ENCODE data around the gene NLGN1. TPM values are rescaled to one million over a fixed set of nuclear protein-coding genes. Genes with fewer than 3 reads are reported as not detected.

NLGN1 gene
- total RNA-seq, 1 experiment from 2014 or later: 5.2 TPM

- Histone ChIP-seq H3K27me3 (ENCODE audit: insufficient read depth, low read length) (no peaks in the 10 kb centered on the region), H3K27ac (ENCODE audit: insufficient read length, low read depth, low read length) (no peak overlapping the region), H2BK12ac (ENCODE audit: insufficient read length, low read depth, low read length) (no peak overlapping the region), H3K56ac (ENCODE audit: insufficient read length, low read depth, low read length) (no peak overlapping the region), H3T11ph (ENCODE audit: low read length) (no peak overlapping the region), H3K4me1 (ENCODE audit: insufficient read depth, low read length) (no peaks in the 10 kb centered on the region), H4K5ac (ENCODE audit: insufficient read length, low read depth, low read length) (no peak overlapping the region), H4K20me1 (ENCODE audit: control insufficient read depth, insufficient read depth, insufficient read length) (no peaks in the 10 kb centered on the region), H3K14ac (ENCODE audit: insufficient read depth, low read length) (no peak overlapping the region), H4K91ac (ENCODE audit: insufficient read length, low read depth, low read length) (no peak overlapping the region), H2AK5ac (ENCODE audit: insufficient read length, low read length) (no peak overlapping the region), H3K4ac (ENCODE audit: low read depth, low read length) (no peak overlapping the region), H2BK5ac (ENCODE audit: insufficient read length, low read length) (no peak overlapping the region), H3K9ac (ENCODE audit: extremely low read depth, insufficient read length, low read length) (no peak overlapping the region), H2BK120ac (ENCODE audit: low read depth, low read length, poor library complexity, severe bottlenecking) (no peak overlapping the region), H2AFZ (ENCODE audit: low read length) (no peak overlapping the region), H2BK20ac (ENCODE audit: low read depth, low read length, poor library complexity, severe bottlenecking) (no peak overlapping the region), H4K8ac (replicated peaks; ENCODE audit: insufficient read length, low read depth, low read length) (no peak overlapping the region), H2BK15ac (ENCODE audit: low read depth, low read length) (no peak overlapping the region), H3K79me2 (ENCODE audit: insufficient read depth, low read length) (no peaks in the 10 kb centered on the region), H3K23me2 (ENCODE audit: insufficient read length, low read depth, low read length, poor library complexity, severe bottlenecking) (no peaks in the 10 kb centered on the region), H3K18ac (ENCODE audit: insufficient read length, low read depth, low read length) (no peak overlapping the region), H3K9me3 (ENCODE audit: control insufficient read depth, low read depth, low read length) (no peaks in the 10 kb centered on the region), H3K79me1 (ENCODE audit: insufficient read depth, low read depth, low read length, poor library complexity, severe bottlenecking) (no peaks in the 10 kb centered on the region), H3K4me2 (ENCODE audit: insufficient read depth, insufficient read length, low read length) (no peak overlapping the region), H3K23ac (ENCODE audit: insufficient read length, low read depth, low read length) (no peak overlapping the region)
- no peak overlapping the region for H3K4me3 Mint-ChIP-seq
- no CpG with 5 or more reads among the region's 3 CpGs for WGBS (ENCODE audit: extremely low coverage, insufficient read length, low lambda C conversion rate)
- 0 out of 7 replicates have a peak overlapping the region, but pooled peaks of 1 of the 3 experiments have one; percentile 24 for H3K27ac Mint-ChIP-seq
- H3K27me3 Mint-ChIP-seq (ENCODE audit: low read depth): no peaks in the 10 kb centered on the region
- no peaks in the 10 kb centered on the region for H3K9me3 Mint-ChIP-seq
- no peak for DNase-seq
- H3K36me3 Mint-ChIP-seq (ENCODE audit: insufficient read depth in 1 of 3, low read depth in 3 of 3): no peaks in the 10 kb centered on the region
- H3K4me1 Mint-ChIP-seq: no peaks in the 10 kb centered on the region
- TF ChIP-seq, protein P1, sequence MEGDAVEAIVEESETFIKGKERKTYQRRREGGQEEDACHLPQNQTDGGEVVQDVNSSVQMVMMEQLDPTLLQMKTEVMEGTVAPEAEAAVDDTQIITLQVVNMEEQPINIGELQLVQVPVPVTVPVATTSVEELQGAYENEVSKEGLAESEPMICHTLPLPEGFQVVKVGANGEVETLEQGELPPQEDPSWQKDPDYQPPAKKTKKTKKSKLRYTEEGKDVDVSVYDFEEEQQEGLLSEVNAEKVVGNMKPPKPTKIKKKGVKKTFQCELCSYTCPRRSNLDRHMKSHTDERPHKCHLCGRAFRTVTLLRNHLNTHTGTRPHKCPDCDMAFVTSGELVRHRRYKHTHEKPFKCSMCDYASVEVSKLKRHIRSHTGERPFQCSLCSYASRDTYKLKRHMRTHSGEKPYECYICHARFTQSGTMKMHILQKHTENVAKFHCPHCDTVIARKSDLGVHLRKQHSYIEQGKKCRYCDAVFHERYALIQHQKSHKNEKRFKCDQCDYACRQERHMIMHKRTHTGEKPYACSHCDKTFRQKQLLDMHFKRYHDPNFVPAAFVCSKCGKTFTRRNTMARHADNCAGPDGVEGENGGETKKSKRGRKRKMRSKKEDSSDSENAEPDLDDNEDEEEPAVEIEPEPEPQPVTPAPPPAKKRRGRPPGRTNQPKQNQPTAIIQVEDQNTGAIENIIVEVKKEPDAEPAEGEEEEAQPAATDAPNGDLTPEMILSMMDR (conservative IDR thresholded peaks at IDR 0.05): no peak
Observed at GRCh38 chr3:174083706-174084105, 686.2 kb downstream of the NLGN1 start.

All from H9 (cell line).